OCI-LY1 (cell line): ENCODE results near the gene MDFIC.

ENCODE experiments used
- H2AFZ ChIP-seq: fragments of 200-600 bp; sonication (generic), shearing (Covaris generic); 2 replicates; pipeline ENCODE4 v1.6.0; 2014; ENCODE audit warnings: antibody characterized with exemption, mild to moderate bottlenecking, low read length
- H3F3A ChIP-seq: fragments of 200-600 bp; sonication (generic), shearing (Covaris generic); 2 replicates; pipeline ENCODE4 v1.6.0; 2014; ENCODE audit warnings: mild to moderate bottlenecking, antibody characterized with exemption, low read length, moderate library complexity; ENCODE audit not compliant: insufficient read depth
- H3K27ac ChIP-seq: fragments of 200-600 bp; sonication (generic); 2 replicates; pipeline ENCODE4 v1.5.1; 2014; ENCODE audit warnings: low read length, mixed run types, mild to moderate bottlenecking, low read depth; ENCODE audit not compliant: poor library complexity, severe bottlenecking
- H3K27me3 ChIP-seq: fragments of 200-600 bp; sonication (generic); 2 replicates; pipeline ENCODE4 v1.6.0; 2014; ENCODE audit warnings: antibody characterized with exemption, mild to moderate bottlenecking, low read length, moderate library complexity; ENCODE audit not compliant: insufficient read depth
- H3K36me3 ChIP-seq: fragments of 200-600 bp; sonication (generic); 2 replicates; pipeline ENCODE4 v1.6.1; 2014; ENCODE audit warnings: mild to moderate bottlenecking, antibody characterized with exemption, low read length, moderate library complexity, mixed read lengths; ENCODE audit not compliant: insufficient read depth
- H3K4me1 ChIP-seq: fragments of 200-600 bp; sonication (generic); 2 replicates; pipeline ENCODE4 v1.5.1; 2014; ENCODE audit warnings: mild to moderate bottlenecking, low read length, moderate library complexity; ENCODE audit not compliant: insufficient read depth, severe bottlenecking
- H3K4me2 ChIP-seq: fragments of 200-600 bp; sonication (generic), shearing (Covaris generic); 2 replicates; pipeline ENCODE4 v1.6.1; 2014; ENCODE audit warnings: low read length
- H3K4me3 ChIP-seq: fragments of 200-600 bp; sonication (generic); 2 replicates; pipeline ENCODE4 v1.5.1; 2014; ENCODE audit warnings: low read length, low read depth, mild to moderate bottlenecking, mixed read lengths; ENCODE audit not compliant: poor library complexity, severe bottlenecking
- H3K79me2 ChIP-seq: fragments of 200-600 bp; shearing (Covaris generic); 2 replicates; pipeline ENCODE4 v1.6.1; 2016; ENCODE audit warnings: mixed run types, low read length, mixed read lengths; ENCODE audit not compliant: insufficient read depth
- H3K9ac ChIP-seq: fragments of 200-600 bp; sonication (generic), shearing (Covaris generic); 2 replicates; pipeline ENCODE4 v1.6.1; 2014; ENCODE audit warnings: mild to moderate bottlenecking, low read length, mixed read lengths
- H3K9me2 ChIP-seq: fragments of 200-600 bp; sonication (generic), shearing (Covaris generic); 2 replicates; pipeline ENCODE4 v1.6.1; 2014; ENCODE audit warnings: low read depth, mild to moderate bottlenecking, low read length, mixed read lengths
- H3K9me3 ChIP-seq: fragments of 200-600 bp; shearing (Covaris generic); 2 replicates; pipeline ENCODE4 v1.6.1; 2014; ENCODE audit warnings: low read length, mixed read lengths
- H4K20me1 ChIP-seq: fragments of 200-600 bp; sonication (generic), shearing (Covaris generic); 2 replicates; pipeline ENCODE4 v1.6.0; 2016; ENCODE audit warnings: mild to moderate bottlenecking, low read length; ENCODE audit not compliant: insufficient read depth
- EZH2 ChIP-seq: fragments of 200-600 bp; sonication (generic), shearing (Covaris generic); IDR thresholded peaks from 2 replicates; pipeline ENCODE4 v1.8.0; 2017; ENCODE audit warnings: borderline replicate concordance, mixed run types, mild to moderate bottlenecking, antibody characterized with exemption, low read length, moderate library complexity, mixed read lengths
- TF ChIP-seq, protein P1 (sequence below): fragments of 200-600 bp; sonication (generic), shearing (Covaris generic); IDR thresholded peaks from 2 replicates; pipeline ENCODE4 v1.5.1; 2017; ENCODE audit warnings: mild to moderate bottlenecking, antibody characterized with exemption, low read length, moderate library complexity, mixed read lengths

The MDFIC gene

DNA sequence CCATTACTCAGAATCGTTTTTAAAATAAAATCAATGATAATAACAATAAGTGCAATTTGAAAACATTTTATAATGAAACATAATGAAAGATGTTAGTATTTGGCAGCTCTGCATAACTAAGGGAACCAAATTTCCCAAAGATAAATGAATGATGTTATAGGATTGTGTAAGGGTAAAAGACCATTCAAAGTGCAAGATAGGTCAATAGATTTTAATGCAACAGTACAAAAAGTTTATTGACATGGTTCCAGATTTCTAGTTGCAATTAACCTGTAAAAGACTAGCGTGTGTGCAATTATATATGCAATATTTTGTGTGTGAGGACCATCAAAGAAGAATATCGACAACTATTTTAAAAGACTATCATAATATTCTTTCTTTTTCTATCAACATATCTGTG is 122.3 kb downstream of the MDFIC start:
- H3K27ac ChIP-seq, result no peak overlapping the region
- no peaks in the 10 kb centered on the region for H3K36me3 ChIP-seq
- H3K4me1 ChIP-seq, result no peaks in the 10 kb centered on the region
- H4K20me1 ChIP-seq, result no peaks in the 10 kb centered on the region
- no peak overlapping the region for H3K4me2 ChIP-seq
- H3K9me3 ChIP-seq, result no peaks in the 10 kb centered on the region
- no peaks in the 10 kb centered on the region for H3K79me2 ChIP-seq
- no peaks in the 10 kb centered on the region for H3F3A ChIP-seq
- H3K9me2 ChIP-seq, result no peaks in the 10 kb centered on the region
- H3K27me3 ChIP-seq, result no peaks in the 10 kb centered on the region
- no peak overlapping the region for H2AFZ ChIP-seq
- no peak overlapping the region for H3K4me3 ChIP-seq
- H3K9ac ChIP-seq, result no peak overlapping the region
- TF ChIP-seq EZH2, result no peak
- TF ChIP-seq, protein P1, sequence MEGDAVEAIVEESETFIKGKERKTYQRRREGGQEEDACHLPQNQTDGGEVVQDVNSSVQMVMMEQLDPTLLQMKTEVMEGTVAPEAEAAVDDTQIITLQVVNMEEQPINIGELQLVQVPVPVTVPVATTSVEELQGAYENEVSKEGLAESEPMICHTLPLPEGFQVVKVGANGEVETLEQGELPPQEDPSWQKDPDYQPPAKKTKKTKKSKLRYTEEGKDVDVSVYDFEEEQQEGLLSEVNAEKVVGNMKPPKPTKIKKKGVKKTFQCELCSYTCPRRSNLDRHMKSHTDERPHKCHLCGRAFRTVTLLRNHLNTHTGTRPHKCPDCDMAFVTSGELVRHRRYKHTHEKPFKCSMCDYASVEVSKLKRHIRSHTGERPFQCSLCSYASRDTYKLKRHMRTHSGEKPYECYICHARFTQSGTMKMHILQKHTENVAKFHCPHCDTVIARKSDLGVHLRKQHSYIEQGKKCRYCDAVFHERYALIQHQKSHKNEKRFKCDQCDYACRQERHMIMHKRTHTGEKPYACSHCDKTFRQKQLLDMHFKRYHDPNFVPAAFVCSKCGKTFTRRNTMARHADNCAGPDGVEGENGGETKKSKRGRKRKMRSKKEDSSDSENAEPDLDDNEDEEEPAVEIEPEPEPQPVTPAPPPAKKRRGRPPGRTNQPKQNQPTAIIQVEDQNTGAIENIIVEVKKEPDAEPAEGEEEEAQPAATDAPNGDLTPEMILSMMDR, result no peak

DNA sequence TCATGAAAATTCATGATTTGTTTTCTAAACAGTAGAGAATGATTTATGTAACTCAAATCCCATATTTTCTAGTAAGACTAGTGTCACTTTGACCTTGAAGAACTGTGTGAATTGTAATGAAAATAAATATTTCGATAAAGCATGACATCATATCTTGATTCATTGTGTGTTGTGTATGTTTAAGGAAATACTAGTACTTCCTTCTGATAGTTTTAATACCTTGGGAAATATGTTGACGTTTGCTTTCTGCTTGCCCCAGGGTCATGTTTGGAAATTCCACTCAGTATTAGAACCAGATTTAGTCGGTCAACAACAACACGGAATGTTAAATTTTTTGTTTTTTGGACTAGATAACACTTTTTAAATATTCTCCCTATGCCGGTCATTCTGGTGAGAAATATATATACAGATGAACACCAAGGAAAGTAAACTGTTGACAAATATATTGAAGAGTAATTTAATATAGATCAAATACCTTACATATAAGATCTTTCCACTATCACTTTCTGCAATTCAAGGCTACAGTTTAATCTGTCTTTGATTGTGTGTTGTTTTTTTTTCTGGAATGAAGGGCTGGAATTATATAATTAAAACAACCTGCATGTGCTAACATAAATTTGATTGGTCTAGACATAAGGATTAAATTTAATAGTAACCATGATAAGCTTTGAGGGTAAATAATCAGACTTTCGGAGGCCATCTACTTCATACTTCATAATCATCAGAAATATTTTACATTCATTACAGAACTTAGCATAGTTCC is 126.2 kb downstream of the MDFIC start:
- H2AFZ ChIP-seq, result no peak overlapping the region
- H3K36me3 ChIP-seq, result no peaks in the 10 kb centered on the region
- H3K79me2 ChIP-seq, result no peaks in the 10 kb centered on the region
- H3K4me3 ChIP-seq, result no peak overlapping the region
- H3K27ac ChIP-seq, result no peak overlapping the region
- no peaks in the 10 kb centered on the region for H3K9me3 ChIP-seq
- H3K9ac ChIP-seq, result no peak overlapping the region
- H3K27me3 ChIP-seq, result no peaks in the 10 kb centered on the region
- H3K4me2 ChIP-seq, result no peak overlapping the region
- no peaks in the 10 kb centered on the region for H3K9me2 ChIP-seq
- H3F3A ChIP-seq, result no peaks in the 10 kb centered on the region
- no peaks in the 10 kb centered on the region for H4K20me1 ChIP-seq
- no peaks in the 10 kb centered on the region for H3K4me1 ChIP-seq
- no peak for TF ChIP-seq EZH2
- TF ChIP-seq, protein P1, result no peak

DNA sequence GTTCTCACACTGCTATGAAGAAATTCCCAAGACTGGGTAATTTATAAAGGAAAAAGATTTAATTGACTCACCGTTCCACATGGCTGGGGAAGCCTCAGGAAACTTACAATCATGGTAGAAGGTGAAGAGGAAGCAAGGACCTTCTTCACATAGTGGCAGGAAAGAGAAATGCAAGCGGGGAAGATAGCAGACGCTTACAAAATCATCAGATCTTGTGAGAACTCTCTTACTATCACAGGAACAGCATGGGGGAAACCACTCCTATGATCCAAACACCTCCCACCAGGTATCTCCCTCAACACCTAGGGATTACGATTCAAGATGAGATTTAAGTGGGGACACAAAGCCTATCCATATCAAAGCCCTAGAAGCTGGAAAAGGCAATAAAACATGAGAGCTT is 130.8 kb downstream of the MDFIC start:
- H3K9me2 ChIP-seq, result no peaks in the 10 kb centered on the region
- H3K36me3 ChIP-seq, result no peaks in the 10 kb centered on the region
- no peaks in the 10 kb centered on the region for H3K27me3 ChIP-seq
- H2AFZ ChIP-seq, result no peak overlapping the region
- no peak overlapping the region for H3K4me2 ChIP-seq
- no peaks in the 10 kb centered on the region for H3K9me3 ChIP-seq
- no peak overlapping the region for H3K4me3 ChIP-seq
- no peak overlapping the region for H3K27ac ChIP-seq
- H4K20me1 ChIP-seq, result no peaks in the 10 kb centered on the region
- H3K79me2 ChIP-seq, result no peaks in the 10 kb centered on the region
- no peaks in the 10 kb centered on the region for H3K4me1 ChIP-seq
- no peak overlapping the region for H3K9ac ChIP-seq
- H3F3A ChIP-seq, result no peaks in the 10 kb centered on the region
- TF ChIP-seq EZH2, result no peak
- TF ChIP-seq, protein P1, result no peak
